DOHH2 (cell line): ENCODE data around the gene ATXN7L3.
"Not testable (repeated sequence)": the region's sequence is repeated elsewhere in the genome, so short reads cannot be mapped to it uniquely, and the experiment has no call there.

ENCODE experiments used
- CTCF ChIP-seq: fragments of 200-600 bp; sonication (generic); IDR thresholded peaks from one replicate; pipeline ENCODE4 v1.5.1; 2014; ENCODE audit warnings: antibody characterized with exemption, mild to moderate bottlenecking, low read depth, low read length; ENCODE audit not compliant: poor library complexity, severe bottlenecking
- EZH2phosphoT487 ChIP-seq: fragments of 200-600 bp; sonication (generic); IDR thresholded peaks from 2 replicates; pipeline ENCODE4 v1.6.1; 2017; ENCODE audit warnings: borderline replicate concordance, mild to moderate bottlenecking, antibody characterized with exemption, low read length, moderate library complexity, mixed read lengths

GRCh38 chr17:44149066-44149465 lies 50.6 kb downstream of the ATXN7L3 start:
- TF ChIP-seq CTCF, EZH2phosphoT487: not testable (repeated sequence)
